ENCODE results near the gene SPIB.
A peak's percentile ranks its signal among the peaks of the same experiment; 100 is the strongest.
"Not testable (repeated sequence)": the region's sequence is repeated elsewhere in the genome, so short reads cannot be mapped to it uniquely, and the experiment has no call there.

The SPIB gene

DNA sequence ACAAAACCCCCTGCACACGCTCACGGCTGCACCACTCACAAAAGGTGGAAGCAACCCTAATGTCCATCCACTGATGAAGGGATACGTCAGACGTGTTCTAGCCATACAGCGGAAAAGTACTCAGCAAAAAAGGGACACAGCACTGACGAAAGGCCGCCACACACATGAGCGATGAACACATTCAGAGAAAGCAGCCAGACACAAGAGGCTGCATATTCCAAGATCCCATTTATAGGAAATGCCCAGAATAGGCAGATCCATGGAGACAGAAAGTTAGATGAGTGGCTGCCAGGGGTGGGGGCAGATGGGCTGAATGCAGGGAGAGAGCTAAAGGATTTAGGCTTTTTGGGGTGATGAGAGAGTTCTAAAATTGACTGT lies 30.9 kb upstream of the SPIB start:
- Histone ChIP-seq H4K20me1 (ENCODE audit: insufficient read depth, low read length, poor library complexity, severe bottlenecking) (peaks cover 23% of the 10 kb centered on the region), H3K9ac (ENCODE audit: low read depth, low read length, poor library complexity, severe bottlenecking) (peak overlapping the region; percentile 15), H3K9me2 (replicated peaks; ENCODE audit: low read depth, low read length) (no peaks in the 10 kb centered on the region), H3K4me3 (ENCODE audit: low read length, poor library complexity, severe bottlenecking) (no peak overlapping the region), H3K79me2 (ENCODE audit: insufficient read depth, low read length) (peaks cover 59% of the 10 kb centered on the region), H3F3A (ENCODE audit: low read depth) (peaks cover 7% of the 10 kb centered on the region; the same call in 1 of the 2 replicates), H3K36me3 (ENCODE audit: insufficient read depth, low read length) (peaks cover 6% of the 10 kb centered on the region; the same call in 1 of the 2 replicates), H3K9me3 (ENCODE audit: insufficient read depth, low read depth, low read length) (no peaks in the 10 kb centered on the region), H2AFZ (ENCODE audit: low read length) (no peak overlapping the region), H3K4me2 (ENCODE audit: low read depth, low read length, poor library complexity, severe bottlenecking) (peak overlapping the region; percentile 89), H3K27me3 (ENCODE audit: insufficient read depth, low read length, poor library complexity, severe bottlenecking) (no peaks in the 10 kb centered on the region), H3K4me1 (ENCODE audit: insufficient read depth, low read length, poor library complexity, severe bottlenecking) (peaks cover 15% of the 10 kb centered on the region)
- TF ChIP-seq EZH2phosphoT487 (IDR thresholded peaks at IDR 0.05; ENCODE audit: borderline replicate concordance), result no peak
- TF ChIP-seq CTCF (conservative IDR thresholded peaks at IDR 0.05; ENCODE audit: low read length), result no peak

DNA sequence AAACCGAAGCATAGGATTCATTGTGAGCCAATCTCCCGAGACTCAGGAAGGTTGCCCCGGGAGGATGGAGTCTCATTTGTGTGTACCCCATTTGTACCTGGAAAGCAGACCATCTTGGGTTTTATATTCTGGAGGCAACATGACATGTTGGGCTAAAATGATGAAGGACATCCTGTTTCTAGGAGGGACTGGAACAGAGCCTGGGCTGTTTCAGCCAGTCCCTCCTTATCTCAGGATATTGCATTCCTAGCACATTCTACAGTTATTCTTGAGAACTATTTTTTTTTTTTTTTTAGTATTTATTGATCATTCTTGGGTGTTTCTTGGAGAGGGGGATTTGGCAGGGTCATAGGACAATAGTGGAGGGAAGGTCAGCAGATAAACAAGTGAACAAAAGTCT lies 28.4 kb upstream of the SPIB start:
- not testable (repeated sequence) for H3K4me1 ChIP-seq (ENCODE audit: insufficient read depth, low read length, poor library complexity, severe bottlenecking); H3K36me3 ChIP-seq (ENCODE audit: insufficient read depth, low read length); H3K9me2 ChIP-seq (replicated peaks; ENCODE audit: low read depth, low read length); H3K27me3 ChIP-seq (ENCODE audit: insufficient read depth, low read length, poor library complexity, severe bottlenecking); H3K9ac ChIP-seq (ENCODE audit: low read depth, low read length, poor library complexity, severe bottlenecking); H3K4me3 ChIP-seq (ENCODE audit: low read length, poor library complexity, severe bottlenecking); H3K9me3 ChIP-seq (ENCODE audit: insufficient read depth, low read depth, low read length); H3K4me2 ChIP-seq (ENCODE audit: low read depth, low read length, poor library complexity, severe bottlenecking); H2AFZ ChIP-seq (ENCODE audit: low read length); H3F3A ChIP-seq (ENCODE audit: low read depth)
- peaks cover 65% of the 10 kb centered on the region for H3K79me2 ChIP-seq (ENCODE audit: insufficient read depth, low read length)
- peaks cover 14% of the 10 kb centered on the region for H4K20me1 ChIP-seq (ENCODE audit: insufficient read depth, low read length, poor library complexity, severe bottlenecking)

- Histone ChIP-seq H4K20me1 (ENCODE audit: insufficient read depth, low read length, poor library complexity, severe bottlenecking) (peaks cover 12% of the 10 kb centered on the region), H3K79me2 (ENCODE audit: insufficient read depth, low read length) (peaks cover 58% of the 10 kb centered on the region)
- H3K9me3 ChIP-seq (ENCODE audit: insufficient read depth, low read depth, low read length); H3F3A ChIP-seq (ENCODE audit: low read depth); H3K27me3 ChIP-seq (ENCODE audit: insufficient read depth, low read length, poor library complexity, severe bottlenecking); H2AFZ ChIP-seq (ENCODE audit: low read length); H3K36me3 ChIP-seq (ENCODE audit: insufficient read depth, low read length); H3K9me2 ChIP-seq (replicated peaks; ENCODE audit: low read depth, low read length); H3K4me3 ChIP-seq (ENCODE audit: low read length, poor library complexity, severe bottlenecking); H3K4me2 ChIP-seq (ENCODE audit: low read depth, low read length, poor library complexity, severe bottlenecking); H3K9ac ChIP-seq (ENCODE audit: low read depth, low read length, poor library complexity, severe bottlenecking); H3K4me1 ChIP-seq (ENCODE audit: insufficient read depth, low read length, poor library complexity, severe bottlenecking): not testable (repeated sequence)
These were observed 27.8 kb upstream of the SPIB start for GRCh38 chr19:50390952-50391351.

DNA sequence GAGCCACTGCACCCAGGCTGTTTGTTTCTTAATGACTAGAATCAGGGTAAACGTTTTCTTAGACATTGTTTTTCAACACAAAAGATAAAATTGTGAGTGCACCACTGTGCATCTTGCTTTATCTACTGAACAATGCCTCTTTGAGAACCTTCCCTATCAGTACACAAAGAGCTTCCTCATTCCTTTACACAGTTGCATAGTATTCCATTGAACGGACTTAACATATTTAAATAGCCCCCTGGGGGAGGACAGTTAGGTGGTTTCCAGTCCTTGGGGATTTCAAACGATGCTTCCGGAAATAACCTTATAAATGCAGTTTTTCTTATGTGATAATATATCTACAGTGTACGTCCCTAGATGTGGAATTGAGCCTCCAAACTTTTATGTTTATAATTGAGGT lies 26.0 kb upstream of the SPIB start:
- Histone ChIP-seq H4K20me1 (ENCODE audit: insufficient read depth, low read length, poor library complexity, severe bottlenecking) (peaks cover 5% of the 10 kb centered on the region), H3K4me1 (ENCODE audit: insufficient read depth, low read length, poor library complexity, severe bottlenecking) (peaks cover 1% of the 10 kb centered on the region), H3K36me3 (ENCODE audit: insufficient read depth, low read length) (peaks cover 6% of the 10 kb centered on the region; the same call in 1 of the 2 replicates), H3K9me2 (replicated peaks; ENCODE audit: low read depth, low read length) (no peaks in the 10 kb centered on the region), H2AFZ (ENCODE audit: low read length) (no peak overlapping the region), H3K9me3 (ENCODE audit: insufficient read depth, low read depth, low read length) (no peaks in the 10 kb centered on the region), H3K79me2 (ENCODE audit: insufficient read depth, low read length) (peaks cover 40% of the 10 kb centered on the region; the same call in 1 of the 2 replicates), H3K9ac (ENCODE audit: low read depth, low read length, poor library complexity, severe bottlenecking) (no peak overlapping the region), H3K4me3 (ENCODE audit: low read length, poor library complexity, severe bottlenecking) (no peak overlapping the region), H3K4me2 (ENCODE audit: low read depth, low read length, poor library complexity, severe bottlenecking) (no peak overlapping the region), H3F3A (ENCODE audit: low read depth) (no peaks in the 10 kb centered on the region), H3K27me3 (ENCODE audit: insufficient read depth, low read length, poor library complexity, severe bottlenecking) (no peaks in the 10 kb centered on the region)
- TF ChIP-seq CTCF (conservative IDR thresholded peaks at IDR 0.05; ENCODE audit: low read length) (no peak), EZH2phosphoT487 (IDR thresholded peaks at IDR 0.05; ENCODE audit: borderline replicate concordance) (no peak)

Measured in Loucy (cell line).